Measurements from ENCODE around the gene IKZF1. TPM values are rescaled to one million over a fixed set of nuclear protein-coding genes. Genes with fewer than 3 reads are reported as not detected.
"Not testable (repeated sequence)": the region's sequence is repeated elsewhere in the genome, so short reads cannot be mapped to it uniquely, and the experiment has no call there.

Gene IKZF1
- total RNA-seq, 1 donor from 2014 or later: 8.5 TPM

- H3K27me3 Mint-ChIP-seq (ENCODE audit: low read depth): no peaks in the 10 kb centered on the region
- peaks cover 18% of the 10 kb centered on the region for H3K4me1 Mint-ChIP-seq
- no peak for TF ChIP-seq CTCF (conservative IDR thresholded peaks at IDR 0.05)
- no peak overlapping the region for H3K27ac Mint-ChIP-seq (ENCODE audit: unreplicated experiment)
- no peak overlapping the region for H3K4me3 Mint-ChIP-seq
- no peaks in the 10 kb centered on the region for H3K36me3 Mint-ChIP-seq (ENCODE audit: low read depth)
- no peaks in the 10 kb centered on the region for H3K9me3 Mint-ChIP-seq
- DNase-seq (ENCODE audit: low read depth, low spot score): no peak
These were observed 28.7 kb downstream of the IKZF1 start for GRCh38 chr7:50333221-50333651.

GRCh38 chr7:50334341-50334994 is 30.0 kb downstream of the IKZF1 start:
- H3K27me3 Mint-ChIP-seq (ENCODE audit: low read depth): no peaks in the 10 kb centered on the region
- no peak for DNase-seq (ENCODE audit: low read depth, low spot score)
- no peak overlapping the region for H3K27ac Mint-ChIP-seq (ENCODE audit: unreplicated experiment)
- H3K4me3 Mint-ChIP-seq: no peak overlapping the region
- no peaks in the 10 kb centered on the region for H3K9me3 Mint-ChIP-seq
- TF ChIP-seq CTCF (conservative IDR thresholded peaks at IDR 0.05): no peak
- H3K4me1 Mint-ChIP-seq: peaks cover 18% of the 10 kb centered on the region
- no peaks in the 10 kb centered on the region for H3K36me3 Mint-ChIP-seq (ENCODE audit: low read depth)

GRCh38 chr7:50335230-50335794 is 30.8 kb downstream of the IKZF1 start:
- no peak for DNase-seq (ENCODE audit: low read depth, low spot score)
- Mint-ChIP-seq H3K4me1 (peaks cover 18% of the 10 kb centered on the region), H3K27me3 (ENCODE audit: low read depth) (no peaks in the 10 kb centered on the region), H3K9me3 (no peaks in the 10 kb centered on the region), H3K27ac (ENCODE audit: unreplicated experiment) (no peak overlapping the region), H3K36me3 (ENCODE audit: low read depth) (no peaks in the 10 kb centered on the region), H3K4me3 (no peak overlapping the region)
- TF ChIP-seq CTCF (conservative IDR thresholded peaks at IDR 0.05): no peak

GRCh38 chr7:50335795-50336754 is 31.6 kb downstream of the IKZF1 start:
- Mint-ChIP-seq H3K9me3 (no peaks in the 10 kb centered on the region), H3K4me3 (no peak overlapping the region), H3K27ac (ENCODE audit: unreplicated experiment) (no peak overlapping the region), H3K36me3 (ENCODE audit: low read depth) (no peaks in the 10 kb centered on the region), H3K27me3 (ENCODE audit: low read depth) (no peaks in the 10 kb centered on the region), H3K4me1 (peaks cover 13% of the 10 kb centered on the region)
- no peak for TF ChIP-seq CTCF (conservative IDR thresholded peaks at IDR 0.05)
- DNase-seq (ENCODE audit: low read depth, low spot score): no peak

- TF ChIP-seq CTCF (conservative IDR thresholded peaks at IDR 0.05): no peak
- Mint-ChIP-seq H3K4me3 (no peak overlapping the region), H3K4me1 (peaks cover 6% of the 10 kb centered on the region), H3K9me3 (no peaks in the 10 kb centered on the region), H3K36me3 (ENCODE audit: low read depth) (no peaks in the 10 kb centered on the region), H3K27ac (ENCODE audit: unreplicated experiment) (no peak overlapping the region), H3K27me3 (ENCODE audit: low read depth) (no peaks in the 10 kb centered on the region)
- no peak for DNase-seq (ENCODE audit: low read depth, low spot score)
These were observed 32.6 kb downstream of the IKZF1 start for GRCh38 chr7:50336894-50337703.

GRCh38 chr7:50339472-50339871 is 35.0 kb downstream of the IKZF1 start:
- not testable (repeated sequence) for H3K4me1 Mint-ChIP-seq; H3K36me3 Mint-ChIP-seq (ENCODE audit: low read depth); DNase-seq (ENCODE audit: low read depth, low spot score); H3K27ac Mint-ChIP-seq (ENCODE audit: unreplicated experiment); H3K9me3 Mint-ChIP-seq; H3K4me3 Mint-ChIP-seq; H3K27me3 Mint-ChIP-seq (ENCODE audit: low read depth)
